GM12878 (cell line): ENCODE measurements around the gene ADAR. TPM values are rescaled to one million over a fixed set of nuclear protein-coding genes. Genes with fewer than 3 reads are reported as not detected.

Experiments used
- ATAC-seq: fragments of 200-7000 bp; cut with Tn5 transposase; 3 replicates; pipeline ENCODE4 v1.9.1; 2020; ENCODE audit warnings: mild to moderate bottlenecking, moderate library complexity
- BruUV-seq: library from RNA; stranded (reverse); fragments of 400-500 nt; replicated peaks from 2 replicates; lab custom pipeline; 2021; lab: Mats Ljungman, UMichigan
- CTCF ChIA-PET: fragments of 300-600 bp; sonication (Branson Sonifier 250); formaldehyde crosslinking; extraction: SDS; loops from one replicate; lab custom pipeline; 2021; ENCODE audit warnings: inconsistent platforms; lab: Yijun Ruan, JAX
- POLR2A ChIA-PET: fragments of 350-600 bp; formaldehyde crosslinking; extraction: SDS; loops from one replicate; lab custom pipeline; 2021; ENCODE audit warnings: inconsistent platforms; lab: Charles Lee
- RAD21 ChIA-PET: fragments of 300-600 bp; sonication (Branson Sonifier 250); formaldehyde crosslinking; loops from one replicate; lab custom pipeline; 2023; ENCODE audit warnings: antibody characterized with exemption; ENCODE audit not compliant: unreplicated experiment; lab: Charles Lee
- SMC1A ChIA-PET: fragments of 300-600 bp; sonication (Branson Sonifier 250); formaldehyde crosslinking; loops from one replicate; lab custom pipeline; 2023; ENCODE audit not compliant: unreplicated experiment, uncharacterized antibody; lab: Charles Lee
- DNase-seq: peaks from one replicate; pipeline ENCODE4 v3.0.0-alpha.2; 2011; ENCODE audit warnings: low read depth, low spot score
- FAIRE-seq: peaks from 3 replicates; lab custom pipeline; 2011; peaks lifted over from hg19 to GRCh38; lab: Jason Lieb, UNC
- H2AFZ ChIP-seq: 2 replicates; pipeline ENCODE4 v1.6.0; 2011; ENCODE audit warnings: low read depth, low read length, control low read depth; ENCODE audit not compliant: control insufficient read depth
- H3K27ac ChIP-seq: 2 replicates; pipeline ENCODE4 v1.5.1; 2011; ENCODE audit warnings: control low read depth; ENCODE audit not compliant: control insufficient read depth, insufficient read depth
- H3K27me3 ChIP-seq, 2 experiments: replicated peaks in 1 of 2; 2 replicates each; pipeline versions ENCODE4 v1.6.0 to v1.6.1; 2011; ENCODE audit warnings: low read length in 1 of 2; ENCODE audit not compliant: control insufficient read depth in 2 of 2, insufficient read depth in 2 of 2
- H3K36me3 ChIP-seq, 2 experiments: 2 replicates each; pipeline ENCODE4 v1.5.1; 2011; ENCODE audit warnings: low read length in 1 of 2; ENCODE audit not compliant: control insufficient read depth in 2 of 2, insufficient read depth in 2 of 2
- H3K4me1 ChIP-seq: 2 replicates; pipeline ENCODE4 v1.6.1; 2011; ENCODE audit warnings: mild to moderate bottlenecking, low read length, moderate library complexity, mixed read lengths; ENCODE audit not compliant: control insufficient read depth, insufficient read depth
- H3K4me2 ChIP-seq: 2 replicates; pipeline ENCODE4 v1.6.0; 2011; ENCODE audit warnings: control low read depth; ENCODE audit not compliant: control insufficient read depth, insufficient read depth
- H3K4me3 ChIP-seq: fragments of 200-600 bp; sonication (generic); 2 replicates; pipeline ENCODE4 v1.5.1; 2016
- H3K79me2 ChIP-seq: 2 replicates; pipeline ENCODE4 v1.6.0; 2011; ENCODE audit warnings: low read length; ENCODE audit not compliant: control insufficient read depth, insufficient read depth
- H3K9ac ChIP-seq: 2 replicates; pipeline ENCODE4 v1.8.0; 2011; ENCODE audit warnings: low read length, control low read depth, mixed read lengths; ENCODE audit not compliant: control insufficient read depth, insufficient read depth
- H3K9me3 ChIP-seq: replicated peaks from 3 replicates; pipeline ENCODE4 v1.5.1; 2011; ENCODE audit warnings: mild to moderate bottlenecking, low read length; ENCODE audit not compliant: control insufficient read depth, insufficient read depth
- H4K20me1 ChIP-seq: 2 replicates; pipeline ENCODE4 v1.6.0; 2011; ENCODE audit not compliant: control insufficient read depth, insufficient read depth
- BHLHE40 ChIP-seq, 2 experiments: fragments of 450-650 bp in 1 of 2; IDR thresholded peaks; 2 replicates each; pipeline ENCODE4 v1.6.1; 2011 to 2017; ENCODE audit warnings: low read depth in 2 of 2, borderline replicate concordance in 1 of 2, improper control_type of control experiment in 1 of 2, low read length in 1 of 2, mild to moderate bottlenecking in 1 of 2
- CBX3 ChIP-seq: fragments of 200-600 bp; sonication (generic); IDR thresholded peaks from 2 replicates; pipeline ENCODE4 v1.6.1; 2016; ENCODE audit warnings: low read depth, borderline replicate concordance
- CHD2 ChIP-seq: IDR thresholded peaks from 2 replicates; pipeline ENCODE4 v1.6.1; 2011; ENCODE audit warnings: low read depth, low read length, improper control_type of control experiment, borderline replicate concordance
- DPF2 ChIP-seq: fragments of 450-650 bp; IDR thresholded peaks from 2 replicates; pipeline ENCODE4 v1.6.1; 2017; ENCODE audit warnings: mild to moderate bottlenecking
- EED ChIP-seq: sonication (generic); IDR thresholded peaks from 2 replicates; pipeline ENCODE4 v1.6.1; 2016; ENCODE audit warnings: antibody characterized with exemption, low read depth
- HDGF ChIP-seq: fragments of 450-650 bp; IDR thresholded peaks from 2 replicates; pipeline ENCODE4 v1.6.1; 2016; ENCODE audit warnings: antibody characterized with exemption
- MYC ChIP-seq: IDR thresholded peaks from 2 replicates; pipeline ENCODE4 v1.6.1; 2011; ENCODE audit warnings: mild to moderate bottlenecking, low read length, moderate library complexity, inconsistent platforms; ENCODE audit not compliant: insufficient read depth, insufficient replicate concordance, insufficient read length, severe bottlenecking
- RAD21 ChIP-seq: IDR thresholded peaks from 2 replicates; pipeline ENCODE4 v1.6.1; 2011; ENCODE audit warnings: mild to moderate bottlenecking, low read depth, low read length, moderate library complexity; ENCODE audit not compliant: insufficient read depth
- RUNX3 ChIP-seq: IDR thresholded peaks from 2 replicates; pipeline ENCODE4 v1.6.1; 2012; ENCODE audit warnings: low read length, inconsistent platforms
- SMAD5 ChIP-seq: IDR thresholded peaks from 2 replicates; pipeline ENCODE4 v1.6.1; 2016; ENCODE audit warnings: antibody characterized with exemption, low read depth
- SUZ12 ChIP-seq: fragments of 200-600 bp; sonication (generic); IDR thresholded peaks from one replicate; pipeline ENCODE4 v1.6.1; 2018; ENCODE audit warnings: antibody characterized with exemption, mild to moderate bottlenecking; ENCODE audit not compliant: unreplicated experiment
- ZNF384 ChIP-seq: IDR thresholded peaks from 2 replicates; pipeline ENCODE4 v1.6.1; 2012; ENCODE audit warnings: low read depth, mild to moderate bottlenecking, low read length, improper control_type of control experiment, borderline replicate concordance
- WGBS: methylation state at CpG from one replicate; pipeline ENCODE4 v1.1.6; 2016; ENCODE audit warnings: low lambda C conversion rate; ENCODE audit not compliant: insufficient replicate concordance, insufficient coverage; ENCODE audit errors: missing lambda C conversion rate; 5-methylcytosine and 5-hydroxymethylcytosine counted together
- in situ Hi-C: fragments of 300-500 bp; cut with MboI; formaldehyde crosslinking; loops from 9 replicates; pipeline ENCODE4 v1.14.3; 2018; ENCODE audit warnings: mixed read lengths
- intact Hi-C: fragments of 100-400 bp; cut with micrococcal nuclease; formaldehyde crosslinking; loops from one replicate; pipeline ENCODE4 v1.14.2; 2022; ENCODE audit not compliant: unreplicated experiment
- polyA plus RNA-seq, 11 experiments: library from polyadenylated mRNA; depleted of rRNA in 4 of 11; unstranded in 6 of 11; stranded (reverse) in 5 of 11; fragments of >200 nt; fragmentation: Nextera tagmentation in 4 of 11; fragmentation: Illumina TruSeq in 1 of 11; extraction: Ambion mirVana in 4 of 11; extraction: Trizol in 1 of 11; gene quantifications; 1 replicate in 1 of 11; 2 replicates in 10 of 11; pipeline versions ENCODE4 v1.2.1 to v1.2.3, GENCODE V29; 2011 to 2016; ENCODE audit warnings: inconsistent platforms in 2 of 11, missing spikeins in 2 of 11, low read depth in 1 of 11
- total RNA-seq, 4 experiments: library from RNA; depleted of rRNA in 3 of 4; stranded (reverse); fragments of >200 nt in 3 of 4; fragmentation: Illumina TruSeq in 1 of 4; extraction: Trizol in 1 of 4; gene quantifications; 2 replicates each; pipeline versions ENCODE4 v1.2.1 to v1.2.3, GENCODE V29; 2013 to 2021
- TF ChIP-seq, protein P1 (sequence below): fragments of 450-650 bp; IDR thresholded peaks from 2 replicates; pipeline ENCODE4 v1.6.1; 2017; ENCODE audit warnings: mild to moderate bottlenecking, moderate library complexity

ADAR gene
- total and polyA plus RNA-seq, 10 of the 15 experiments (the other 5 are each of a cell fraction or from before 2014, with no cell fraction given) = 55.5 to 413 (median 176) TPM

DNA sequence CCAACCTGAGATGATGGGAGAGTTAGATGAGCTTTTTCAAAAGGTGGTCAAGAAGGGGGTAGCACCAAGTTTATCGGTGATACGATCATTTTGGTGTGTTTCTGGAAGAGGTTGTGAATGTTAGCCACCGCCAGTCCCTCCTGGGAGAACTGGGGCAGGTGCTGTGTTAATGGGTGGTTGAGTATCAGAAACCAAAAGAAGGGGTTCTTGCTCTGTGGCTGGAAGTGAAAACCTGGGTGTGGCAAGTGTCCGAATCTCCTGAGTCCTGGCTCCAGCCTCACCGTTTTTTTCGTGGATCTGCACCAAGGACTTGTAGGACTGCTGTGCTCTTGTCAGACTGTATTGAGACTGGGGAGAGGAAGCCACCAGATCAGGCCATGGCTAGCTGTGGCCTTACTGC lies 57.3 kb downstream of the ADAR start:
- ChIA-PET CTCF (interaction anchor here (1.4 to 6.1 kb wide), 2 partner anchors 16 to 68 kb away, joined by 3 to 302 read pairs; no protein-coding TSS in a partner anchor), POLR2A (interaction anchor here (0.5 kb wide), 1 partner anchor 1205 kb away, joined by 4 read pairs; no protein-coding TSS in a partner anchor)
- peaks cover 6% of the 10 kb centered on the region; the same call in 1 of the 2 replicates for H4K20me1 ChIP-seq
- no peak overlapping the region for H3K9ac ChIP-seq
- no peak for DNase-seq
- H3K27me3 ChIP-seq = no peaks in the 10 kb centered on the region
- in situ Hi-C loops = loop anchor here (5.0 kb wide), 1 partner anchor 63 kb away; no protein-coding TSS in a partner anchor
- ATAC-seq = peak; percentile 57
- H3K27ac ChIP-seq = no peak overlapping the region
- FAIRE-seq = no peak
- TF ChIP-seq BHLHE40 (IDR thresholded peaks at IDR 0.05; ENCODE audit: borderline replicate concordance in 1 of 2, low read depth in 2 of 2, low read length in 1 of 2) (peak in 1 of 2 experiments; percentile 16; a peak in 1 of 4 replicates), RUNX3 (no peak)
- TF ChIP-seq, all 136 proteins: peak for 1
- Histone ChIP-seq H2AFZ (no peak overlapping the region), H3K36me3 (peaks cover 34 to 51% of the 10 kb centered on the region in 2 experiments), H3K4me2 (no peak overlapping the region), H3K9me3 (no peaks in the 10 kb centered on the region), H3K4me3 (no peak overlapping the region), H3K79me2 (peaks cover 3% of the 10 kb centered on the region), H3K4me1 (peaks cover 16% of the 10 kb centered on the region)
- WGBS = 79% methylated on average over 6 of the region's 6 CpGs
- ChIA-PET RAD21 (interaction anchor here (7.0 kb wide), 1 partner anchor 68 kb away, joined by 189 read pairs; no protein-coding TSS in a partner anchor), SMC1A (interaction anchor here (1.1 to 6.9 kb wide), 2 partner anchors 9 to 69 kb away, joined by 5 to 151 read pairs; no protein-coding TSS in a partner anchor)
- intact Hi-C loops = no loop called here
- no TSS peak for BruUV-seq

DNA sequence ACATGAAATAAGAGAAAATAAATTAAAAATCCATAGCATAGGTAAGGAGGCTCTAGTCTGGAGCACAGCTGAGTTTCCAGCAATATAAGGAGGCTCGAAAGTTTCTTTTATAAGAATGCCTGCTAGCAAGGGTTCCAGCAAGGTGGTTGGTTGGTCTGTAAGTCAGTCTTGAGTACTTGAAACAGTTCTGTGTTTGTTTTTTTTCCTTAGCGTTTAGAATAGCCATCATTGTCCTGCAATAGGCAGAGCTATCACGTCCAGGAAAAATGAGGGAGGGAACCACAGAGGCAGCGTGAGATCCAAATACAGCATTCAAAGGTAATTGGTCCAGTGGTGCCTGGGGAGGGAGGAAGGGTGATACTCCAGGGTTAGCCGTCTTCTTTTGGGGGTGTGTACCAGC lies 57.9 kb downstream of the ADAR start:
- no peak for DNase-seq
- CTCF ChIA-PET = interaction anchor here (1.2 to 6.1 kb wide), 4 partner anchors 15 to 108 kb away, joined by 3 to 302 read pairs (median 4); no protein-coding TSS in a partner anchor
- peaks cover 16% of the 10 kb centered on the region for H3K4me1 ChIP-seq
- intact Hi-C loops (no loop called here), in situ Hi-C loops (loop anchor here (5.0 kb wide), 1 partner anchor 63 kb away; no protein-coding TSS in a partner anchor)
- no peaks in the 10 kb centered on the region for H3K27me3 ChIP-seq
- RAD21 ChIA-PET = interaction anchor here (7.0 kb wide), 1 partner anchor 67 kb away, joined by 189 read pairs; no protein-coding TSS in a partner anchor
- H3K79me2 ChIP-seq = no peaks in the 10 kb centered on the region; the same call in 1 of the 2 replicates
- FAIRE-seq = no peak
- POLR2A ChIA-PET = no interaction called here
- no peaks in the 10 kb centered on the region for H3K9me3 ChIP-seq
- no TSS peak for BruUV-seq
- SMC1A ChIA-PET = interaction anchor here (1.1 to 6.9 kb wide), 2 partner anchors 9 to 68 kb away, joined by 5 to 151 read pairs; no protein-coding TSS in a partner anchor
- no peak overlapping the region for H3K9ac ChIP-seq
- peaks cover 6% of the 10 kb centered on the region; the same call in 1 of the 2 replicates for H4K20me1 ChIP-seq
- ATAC-seq = no peak
- over 99% methylated on average over 5 of the region's 5 CpGs for WGBS
- H3K36me3 ChIP-seq = peaks cover 34 to 47% of the 10 kb centered on the region in 2 experiments
- no peak overlapping the region for H3K4me3 ChIP-seq
- H2AFZ ChIP-seq = no peak overlapping the region
- H3K27ac ChIP-seq = no peak overlapping the region
- no peak overlapping the region for H3K4me2 ChIP-seq
- no peak for TF ChIP-seq CBX3
- no peak for TF ChIP-seq HDGF
- TF ChIP-seq MYC = no peak
- TF ChIP-seq RAD21 = no peak
- no peak for TF ChIP-seq EED
- no peak for TF ChIP-seq DPF2
- TF ChIP-seq, protein P1, sequence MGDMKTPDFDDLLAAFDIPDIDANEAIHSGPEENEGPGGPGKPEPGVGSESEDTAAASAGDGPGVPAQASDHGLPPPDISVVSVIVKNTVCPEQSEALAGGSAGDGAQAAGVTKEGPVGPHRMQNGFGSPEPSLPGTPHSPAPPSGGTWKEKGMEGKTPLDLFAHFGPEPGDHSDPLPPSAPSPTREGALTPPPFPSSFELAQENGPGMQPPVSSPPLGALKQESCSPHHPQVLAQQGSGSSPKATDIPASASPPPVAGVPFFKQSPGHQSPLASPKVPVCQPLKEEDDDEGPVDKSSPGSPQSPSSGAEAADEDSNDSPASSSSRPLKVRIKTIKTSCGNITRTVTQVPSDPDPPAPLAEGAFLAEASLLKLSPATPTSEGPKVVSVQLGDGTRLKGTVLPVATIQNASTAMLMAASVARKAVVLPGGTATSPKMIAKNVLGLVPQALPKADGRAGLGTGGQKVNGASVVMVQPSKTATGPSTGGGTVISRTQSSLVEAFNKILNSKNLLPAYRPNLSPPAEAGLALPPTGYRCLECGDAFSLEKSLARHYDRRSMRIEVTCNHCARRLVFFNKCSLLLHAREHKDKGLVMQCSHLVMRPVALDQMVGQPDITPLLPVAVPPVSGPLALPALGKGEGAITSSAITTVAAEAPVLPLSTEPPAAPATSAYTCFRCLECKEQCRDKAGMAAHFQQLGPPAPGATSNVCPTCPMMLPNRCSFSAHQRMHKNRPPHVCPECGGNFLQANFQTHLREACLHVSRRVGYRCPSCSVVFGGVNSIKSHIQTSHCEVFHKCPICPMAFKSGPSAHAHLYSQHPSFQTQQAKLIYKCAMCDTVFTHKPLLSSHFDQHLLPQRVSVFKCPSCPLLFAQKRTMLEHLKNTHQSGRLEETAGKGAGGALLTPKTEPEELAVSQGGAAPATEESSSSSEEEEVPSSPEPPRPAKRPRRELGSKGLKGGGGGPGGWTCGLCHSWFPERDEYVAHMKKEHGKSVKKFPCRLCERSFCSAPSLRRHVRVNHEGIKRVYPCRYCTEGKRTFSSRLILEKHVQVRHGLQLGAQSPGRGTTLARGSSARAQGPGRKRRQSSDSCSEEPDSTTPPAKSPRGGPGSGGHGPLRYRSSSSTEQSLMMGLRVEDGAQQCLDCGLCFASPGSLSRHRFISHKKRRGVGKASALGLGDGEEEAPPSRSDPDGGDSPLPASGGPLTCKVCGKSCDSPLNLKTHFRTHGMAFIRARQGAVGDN = no peak
- no peak for TF ChIP-seq SMAD5
- no peak for TF ChIP-seq CHD2
- no peak for TF ChIP-seq SUZ12
- no peak for TF ChIP-seq ZNF384
